Glutamatergic neuron (in vitro differentiated cells): Measurements from ENCODE around the gene MLYCD. TPM values are rescaled to one million over a fixed set of nuclear protein-coding genes. Genes with fewer than 3 reads are reported as not detected.

Source experiments
- DNase-seq: peaks from one replicate; pipeline ENCODE4 v3.0.0; 2022
- H3K27ac Mint-ChIP-seq: one replicate; pipeline ENCODE4 v1.8.0; 2020; ENCODE audit warnings: mild to moderate bottlenecking, mixed read lengths, inconsistent platforms; ENCODE audit not compliant: unreplicated experiment
- H3K27me3 Mint-ChIP-seq: one replicate; pipeline ENCODE4 v1.8.0; 2020; ENCODE audit warnings: mild to moderate bottlenecking, moderate library complexity, mixed read lengths, inconsistent platforms; ENCODE audit not compliant: unreplicated experiment
- H3K36me3 Mint-ChIP-seq: one replicate; pipeline ENCODE4 v1.8.0; 2020; ENCODE audit warnings: mild to moderate bottlenecking, mixed read lengths, inconsistent platforms; ENCODE audit not compliant: unreplicated experiment
- H3K4me1 Mint-ChIP-seq: one replicate; pipeline ENCODE4 v1.8.0; 2020; ENCODE audit warnings: mild to moderate bottlenecking, low read depth, mixed read lengths, inconsistent platforms; ENCODE audit not compliant: unreplicated experiment
- H3K4me3 Mint-ChIP-seq: one replicate; pipeline ENCODE4 v1.8.0; 2020; ENCODE audit warnings: mild to moderate bottlenecking, mixed read lengths, inconsistent platforms; ENCODE audit not compliant: unreplicated experiment
- H3K9me3 Mint-ChIP-seq: one replicate; pipeline ENCODE4 v1.8.0; 2020; ENCODE audit warnings: mild to moderate bottlenecking, moderate library complexity, mixed read lengths, inconsistent platforms; ENCODE audit not compliant: unreplicated experiment
- total RNA-seq: library from RNA; stranded (reverse); fragmentation: NEBNext Ultra II Directional; extraction: Animal tissue kit (Norgen Biotek cat#: 25700); gene quantifications from one replicate; pipeline ENCODE4 v1.2.1, GENCODE V29; 2021; ENCODE audit not compliant: unreplicated experiment
- TF ChIP-seq, protein P1 (sequence below): fragments of 200-600 bp; sonication (generic); IDR thresholded peaks from one replicate; pipeline ENCODE4 v1.5.0; 2021; ENCODE audit not compliant: partially characterized antibody, unreplicated experiment

Gene MLYCD
- total RNA-seq, 1 donor from 2014 or later, result 9.5 TPM

DNA sequence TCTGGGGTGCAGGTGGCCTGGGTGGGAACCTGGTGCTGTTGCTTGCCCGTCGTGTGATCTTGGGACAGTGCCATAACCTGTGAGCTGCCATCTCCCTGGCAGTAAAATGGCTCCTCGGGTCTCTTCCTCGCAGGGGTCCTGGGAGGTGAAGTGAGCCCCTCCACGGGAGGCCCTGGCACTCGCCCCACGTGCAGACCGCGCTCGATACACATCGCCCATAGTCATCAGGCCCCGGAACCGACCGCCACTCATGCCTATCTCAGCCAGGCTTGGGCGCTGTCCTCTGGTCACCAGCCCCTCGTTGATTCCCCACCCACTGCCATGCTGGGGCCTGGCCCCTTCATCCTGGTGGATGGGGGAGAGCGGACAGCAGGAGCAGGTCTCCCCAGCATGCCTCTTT is 32.6 kb downstream of the MLYCD start:
- H3K9me3 Mint-ChIP-seq, result peaks cover 4% of the 10 kb centered on the region
- DNase-seq, result no peak
- H3K4me3 Mint-ChIP-seq, result no peak overlapping the region
- TF ChIP-seq, protein P1, sequence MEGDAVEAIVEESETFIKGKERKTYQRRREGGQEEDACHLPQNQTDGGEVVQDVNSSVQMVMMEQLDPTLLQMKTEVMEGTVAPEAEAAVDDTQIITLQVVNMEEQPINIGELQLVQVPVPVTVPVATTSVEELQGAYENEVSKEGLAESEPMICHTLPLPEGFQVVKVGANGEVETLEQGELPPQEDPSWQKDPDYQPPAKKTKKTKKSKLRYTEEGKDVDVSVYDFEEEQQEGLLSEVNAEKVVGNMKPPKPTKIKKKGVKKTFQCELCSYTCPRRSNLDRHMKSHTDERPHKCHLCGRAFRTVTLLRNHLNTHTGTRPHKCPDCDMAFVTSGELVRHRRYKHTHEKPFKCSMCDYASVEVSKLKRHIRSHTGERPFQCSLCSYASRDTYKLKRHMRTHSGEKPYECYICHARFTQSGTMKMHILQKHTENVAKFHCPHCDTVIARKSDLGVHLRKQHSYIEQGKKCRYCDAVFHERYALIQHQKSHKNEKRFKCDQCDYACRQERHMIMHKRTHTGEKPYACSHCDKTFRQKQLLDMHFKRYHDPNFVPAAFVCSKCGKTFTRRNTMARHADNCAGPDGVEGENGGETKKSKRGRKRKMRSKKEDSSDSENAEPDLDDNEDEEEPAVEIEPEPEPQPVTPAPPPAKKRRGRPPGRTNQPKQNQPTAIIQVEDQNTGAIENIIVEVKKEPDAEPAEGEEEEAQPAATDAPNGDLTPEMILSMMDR, result no peak
- H3K27me3 Mint-ChIP-seq, result peaks cover 9% of the 10 kb centered on the region
- H3K36me3 Mint-ChIP-seq, result no peaks in the 10 kb centered on the region
- peaks cover 12% of the 10 kb centered on the region for H3K4me1 Mint-ChIP-seq
- H3K27ac Mint-ChIP-seq, result no peak overlapping the region

DNA sequence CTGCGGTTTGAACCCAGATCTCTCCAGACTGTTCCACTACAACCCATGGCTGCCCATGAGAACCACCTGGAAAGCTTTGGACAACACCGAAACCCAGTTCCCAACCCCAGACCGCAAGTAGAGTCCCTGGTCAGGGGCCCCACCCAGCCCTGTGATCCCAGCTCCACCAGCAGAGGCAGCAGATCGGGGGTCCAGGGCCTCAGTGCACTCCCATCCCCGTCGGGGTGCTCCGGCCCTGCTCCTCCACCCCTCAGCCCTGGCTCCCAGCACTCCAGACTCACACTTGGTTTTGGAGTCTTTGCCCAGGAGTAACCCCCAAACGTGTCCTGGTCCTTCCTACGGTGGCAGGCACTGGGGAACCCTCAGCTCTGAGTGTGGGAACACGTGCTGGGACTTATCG is 33.4 kb downstream of the MLYCD start:
- Mint-ChIP-seq H3K27ac (no peak overlapping the region), H3K4me3 (no peak overlapping the region), H3K27me3 (peaks cover 9% of the 10 kb centered on the region), H3K4me1 (peaks cover 8% of the 10 kb centered on the region), H3K9me3 (peaks cover 7% of the 10 kb centered on the region), H3K36me3 (no peaks in the 10 kb centered on the region)
- no peak for DNase-seq
- TF ChIP-seq, protein P1, result no peak

DNA sequence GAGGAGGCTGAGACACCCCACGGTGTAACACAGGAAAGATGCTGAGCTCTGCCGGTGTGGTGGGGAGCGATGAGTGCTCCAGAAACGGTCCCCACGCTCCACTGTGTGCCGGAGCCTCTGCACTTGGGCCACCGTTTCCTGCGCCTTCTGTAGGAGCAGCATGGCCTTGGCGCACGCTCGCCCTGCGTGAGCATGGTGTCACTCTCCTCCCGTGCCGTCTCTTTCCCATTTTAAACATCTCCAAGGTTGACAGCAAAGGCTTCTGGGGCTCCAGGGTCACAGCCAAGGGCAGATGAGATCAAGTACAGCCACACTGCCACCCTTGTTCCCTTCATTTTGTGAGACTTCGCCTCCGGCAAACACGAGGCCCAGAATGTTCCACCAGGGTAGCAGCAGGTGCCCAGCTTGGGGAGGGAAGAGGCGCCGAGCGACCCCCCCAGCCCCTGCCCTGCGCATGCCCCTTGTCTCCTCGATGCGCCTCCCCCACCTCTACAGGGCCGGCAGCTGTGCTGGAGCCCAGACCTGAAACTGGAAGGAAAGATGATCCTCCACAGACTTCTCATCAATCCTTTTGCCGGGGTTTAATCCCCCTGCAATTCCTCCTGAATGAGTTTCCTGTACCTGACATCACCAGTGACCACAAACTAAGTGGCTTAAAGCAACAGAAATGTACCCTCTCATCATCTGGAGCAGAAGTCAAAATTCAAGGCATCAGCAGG is 34.2 kb downstream of the MLYCD start:
- TF ChIP-seq, protein P1, result no peak
- no peak for DNase-seq
- H3K9me3 Mint-ChIP-seq, result peaks cover 10% of the 10 kb centered on the region
- no peak overlapping the region for H3K27ac Mint-ChIP-seq
- H3K36me3 Mint-ChIP-seq, result no peaks in the 10 kb centered on the region
- H3K4me3 Mint-ChIP-seq, result no peak overlapping the region
- H3K27me3 Mint-ChIP-seq, result peaks cover 10% of the 10 kb centered on the region
- peaks cover 8% of the 10 kb centered on the region for H3K4me1 Mint-ChIP-seq

DNA sequence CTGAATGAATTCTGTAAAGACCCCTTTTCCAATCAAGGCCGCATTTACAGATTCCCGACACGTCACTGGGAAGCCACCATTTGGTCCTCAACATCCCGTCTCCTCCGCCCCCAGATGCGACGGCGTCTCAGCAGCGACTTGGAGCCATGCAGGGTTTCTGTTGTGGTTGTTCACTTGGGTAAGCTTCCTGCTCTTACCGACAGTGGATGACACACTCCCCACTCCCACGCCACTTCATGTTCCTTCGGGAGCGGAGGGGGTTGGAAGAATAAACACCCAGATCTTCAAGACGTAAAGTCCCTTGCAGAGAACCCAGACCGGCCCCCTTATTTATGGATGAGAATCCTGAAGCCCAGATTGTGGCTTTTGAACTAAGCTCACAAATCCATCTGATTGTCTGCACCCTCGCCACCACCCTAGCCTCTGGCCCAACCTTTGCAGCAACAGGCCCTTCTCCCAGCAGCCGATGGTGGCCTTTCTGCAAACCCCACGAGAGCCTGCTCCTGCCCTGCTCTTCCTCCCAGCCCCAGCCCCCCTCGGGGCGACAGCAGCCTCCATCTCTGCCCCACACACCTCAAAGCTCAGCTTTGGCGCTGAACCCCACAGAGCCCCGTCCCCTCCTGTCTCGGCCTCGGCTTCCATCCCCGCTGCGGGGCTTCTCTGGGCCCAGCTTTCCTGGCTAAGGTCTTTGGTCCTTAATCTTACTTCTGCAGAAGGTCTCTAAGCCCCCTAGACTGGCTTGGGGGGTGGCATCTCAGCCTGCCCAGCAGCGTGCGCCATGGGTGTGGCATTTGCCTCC is 35.2 kb downstream of the MLYCD start:
- Mint-ChIP-seq H3K4me3 (no peak overlapping the region), H3K27me3 (peaks cover 10% of the 10 kb centered on the region), H3K27ac (no peak overlapping the region), H3K4me1 (peaks cover 8% of the 10 kb centered on the region), H3K36me3 (no peaks in the 10 kb centered on the region), H3K9me3 (peaks cover 10% of the 10 kb centered on the region)
- DNase-seq, result no peak
- TF ChIP-seq, protein P1, result no peak

DNA sequence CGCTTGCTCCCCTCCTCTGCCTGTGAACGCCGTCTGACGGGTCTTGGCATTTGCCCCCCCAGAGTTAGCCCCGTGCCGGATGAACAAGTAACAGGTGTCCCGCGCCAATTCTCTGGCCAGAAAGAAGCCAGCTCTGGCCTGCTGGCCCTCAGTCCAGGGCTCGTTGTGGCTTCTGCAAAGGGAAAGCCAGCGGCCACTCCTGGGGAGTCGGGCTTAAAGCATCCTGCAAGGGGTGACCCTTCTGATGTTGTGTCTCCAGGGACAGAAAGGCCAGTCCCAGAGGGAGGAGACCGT is 35.7 kb downstream of the MLYCD start:
- peaks cover 13% of the 10 kb centered on the region for H3K9me3 Mint-ChIP-seq
- no peak overlapping the region for H3K4me3 Mint-ChIP-seq
- TF ChIP-seq, protein P1, result no peak
- no peak overlapping the region for H3K27ac Mint-ChIP-seq
- DNase-seq, result no peak
- peaks cover 13% of the 10 kb centered on the region for H3K27me3 Mint-ChIP-seq
- H3K36me3 Mint-ChIP-seq, result no peaks in the 10 kb centered on the region
- peaks cover 11% of the 10 kb centered on the region for H3K4me1 Mint-ChIP-seq
